NT2/D1 (cell line): ENCODE measurements around the gene P2RY13.

Experiments
- DNase-seq: peaks from one replicate; pipeline ENCODE4 v3.0.0-alpha.2; 2011; ENCODE audit warnings: low read depth, low spot score
- H3K27me3 ChIP-seq: 2 replicates; pipeline ENCODE4 v1.6.0; 2011; ENCODE audit warnings: mild to moderate bottlenecking; ENCODE audit not compliant: insufficient read length, insufficient read depth
- H3K36me3 ChIP-seq: 2 replicates; pipeline ENCODE4 v1.6.1; 2011; ENCODE audit warnings: mild to moderate bottlenecking, low read length, mixed read lengths; ENCODE audit not compliant: insufficient read depth, insufficient read length
- H3K4me1 ChIP-seq: 2 replicates; pipeline ENCODE4 v1.5.1; 2011; ENCODE audit not compliant: insufficient read depth, insufficient read length
- H3K4me3 ChIP-seq: 2 replicates; pipeline ENCODE4 v1.5.1; 2011; ENCODE audit warnings: low read depth; ENCODE audit not compliant: insufficient read length
- H3K9ac ChIP-seq: 2 replicates; pipeline ENCODE4 v1.6.0; 2011; ENCODE audit warnings: low read depth; ENCODE audit not compliant: insufficient read length
- H3K9me3 ChIP-seq: 2 replicates; pipeline ENCODE4 v1.5.1; 2011; ENCODE audit warnings: mild to moderate bottlenecking, low read length; ENCODE audit not compliant: insufficient read depth
- SUZ12 ChIP-seq: IDR thresholded peaks from 2 replicates; pipeline ENCODE4 v1.6.1; 2011; ENCODE audit not compliant: insufficient read length, insufficient read depth; ENCODE audit errors: extremely low read depth
- YY1 ChIP-seq: IDR thresholded peaks from 2 replicates; pipeline ENCODE4 v1.6.1; 2011; ENCODE audit not compliant: insufficient read length, insufficient read depth
- ZNF274 ChIP-seq: IDR thresholded peaks from 2 replicates; pipeline ENCODE4 v1.6.1; 2011; ENCODE audit warnings: mild to moderate bottlenecking, low read depth, low read length

P2RY13 gene

GRCh38 chr3:151305775-151306151 is 23.6 kb downstream of the P2RY13 start:
- Histone ChIP-seq H3K4me3 (no peak overlapping the region), H3K36me3 (no peaks in the 10 kb centered on the region), H3K9ac (no peak overlapping the region), H3K27me3 (peaks cover 7% of the 10 kb centered on the region), H3K9me3 (no peaks in the 10 kb centered on the region), H3K4me1 (peaks cover 9% of the 10 kb centered on the region)
- DNase-seq = no peak
- TF ChIP-seq YY1 (no peak), ZNF274 (no peak), SUZ12 (no peak)

- Histone ChIP-seq H3K9me3 (no peaks in the 10 kb centered on the region), H3K4me1 (peaks cover 9% of the 10 kb centered on the region), H3K27me3 (peaks cover 7% of the 10 kb centered on the region), H3K36me3 (no peaks in the 10 kb centered on the region), H3K4me3 (no peak overlapping the region), H3K9ac (no peak overlapping the region)
- peak; percentile 81 for DNase-seq
- TF ChIP-seq YY1 (no peak), ZNF274 (no peak), SUZ12 (no peak)
Measured at GRCh38 chr3:151305060-151305774, 24.1 kb downstream of the P2RY13 start.

- H3K36me3 ChIP-seq = no peaks in the 10 kb centered on the region
- peaks cover 9% of the 10 kb centered on the region for H3K4me1 ChIP-seq
Measured at GRCh38 chr3:151303751-151304150, 25.6 kb downstream of the P2RY13 start.

GRCh38 chr3:151301787-151302186 is 27.6 kb downstream of the P2RY13 start:
- H3K4me1 ChIP-seq = peaks cover 9% of the 10 kb centered on the region
- H3K9me3 ChIP-seq = no peaks in the 10 kb centered on the region
- H3K36me3 ChIP-seq = no peaks in the 10 kb centered on the region
- H3K4me3 ChIP-seq = no peak overlapping the region
- no peak for DNase-seq
- H3K9ac ChIP-seq = no peak overlapping the region
- TF ChIP-seq SUZ12 (no peak), YY1 (no peak), ZNF274 (no peak)
- peaks cover 6% of the 10 kb centered on the region for H3K27me3 ChIP-seq

More at GRCh38 chr3:151303751-151304150, 25.6 kb downstream of the P2RY13 start:
- Histone ChIP-seq H3K9ac (no peak overlapping the region), H3K9me3 (no peaks in the 10 kb centered on the region), H3K27me3 (peaks cover 7% of the 10 kb centered on the region), H3K4me3 (no peak overlapping the region)
- no peak for DNase-seq
- TF ChIP-seq ZNF274 = no peak
- no peak for TF ChIP-seq SUZ12
- no peak for TF ChIP-seq YY1

GRCh38 chr3:151300539-151300938 is 28.8 kb downstream of the P2RY13 start:
- Histone ChIP-seq H3K4me1 (peaks cover 4% of the 10 kb centered on the region), H3K9me3 (no peaks in the 10 kb centered on the region), H3K27me3 (no peaks in the 10 kb centered on the region), H3K4me3 (no peak overlapping the region), H3K9ac (no peak overlapping the region), H3K36me3 (no peaks in the 10 kb centered on the region)
- TF ChIP-seq ZNF274 = no peak
- no peak for TF ChIP-seq YY1
- no peak for TF ChIP-seq SUZ12
- no peak for DNase-seq

GRCh38 chr3:151299006-151299405 is 30.3 kb downstream of the P2RY13 start:
- Histone ChIP-seq H3K36me3 (no peaks in the 10 kb centered on the region), H3K27me3 (no peaks in the 10 kb centered on the region), H3K4me1 (peaks cover 2% of the 10 kb centered on the region), H3K4me3 (no peak overlapping the region), H3K9me3 (no peaks in the 10 kb centered on the region), H3K9ac (no peak overlapping the region)
- TF ChIP-seq YY1 = no peak
- no peak for TF ChIP-seq SUZ12
- no peak for TF ChIP-seq ZNF274
- DNase-seq = no peak

GRCh38 chr3:151297429-151297828 is 31.9 kb downstream of the P2RY13 start:
- Histone ChIP-seq H3K9me3 (no peaks in the 10 kb centered on the region), H3K9ac (no peak overlapping the region), H3K4me1 (no peaks in the 10 kb centered on the region), H3K4me3 (no peak overlapping the region), H3K36me3 (no peaks in the 10 kb centered on the region), H3K27me3 (no peaks in the 10 kb centered on the region)
- TF ChIP-seq YY1 = no peak
- TF ChIP-seq ZNF274 = no peak
- TF ChIP-seq SUZ12 = no peak
- no peak for DNase-seq

GRCh38 chr3:151296226-151296625 is 33.1 kb downstream of the P2RY13 start:
- H3K27me3 ChIP-seq = no peaks in the 10 kb centered on the region
- no peak for DNase-seq
- H3K4me3 ChIP-seq = no peak overlapping the region
- H3K4me1 ChIP-seq = no peaks in the 10 kb centered on the region
- TF ChIP-seq YY1 = no peak
- no peak for TF ChIP-seq ZNF274
- TF ChIP-seq SUZ12 = no peak
- no peaks in the 10 kb centered on the region for H3K9me3 ChIP-seq
- no peaks in the 10 kb centered on the region for H3K36me3 ChIP-seq
- H3K9ac ChIP-seq = no peak overlapping the region
